Fibroblast of villous mesenchyme (primary cell): ENCODE results near the gene TEX13C. TPM values are rescaled to one million over a fixed set of nuclear protein-coding genes. Genes with fewer than 3 reads are reported as not detected.

Experiments used
- DNase-seq: peaks from one replicate; pipeline ENCODE4 v3.0.0-alpha.2; 2010; ENCODE audit warnings: low read depth
- H3K4me3 ChIP-seq: 2 replicates; pipeline ENCODE4 v1.5.1; 2011; ENCODE audit warnings: low read depth, mild to moderate bottlenecking, low read length
- CTCF ChIP-seq: IDR thresholded peaks from 2 replicates; pipeline ENCODE4 v1.5.1; 2012; ENCODE audit warnings: low read depth, mild to moderate bottlenecking, low read length; ENCODE audit not compliant: insufficient read depth
- total RNA-seq: library from RNA; depleted of rRNA; stranded (reverse); fragments of >200 nt; gene quantifications from 2 replicates; pipeline ENCODE4 v1.2.3, GENCODE V29; 2012

The TEX13C gene
- not detected in 2 replicates for total RNA-seq

- TF ChIP-seq CTCF = no peak
- no peak for DNase-seq
- no peak within 1 kb of the TSS for H3K4me3 ChIP-seq
Observed at GRCh38 chrX:125319646-125320521, at the start of gene TEX13C. TEX13C (plus strand) TSS chrX:125319871; CDS start chrX:125320120, 249 bp downstream.

DNA sequence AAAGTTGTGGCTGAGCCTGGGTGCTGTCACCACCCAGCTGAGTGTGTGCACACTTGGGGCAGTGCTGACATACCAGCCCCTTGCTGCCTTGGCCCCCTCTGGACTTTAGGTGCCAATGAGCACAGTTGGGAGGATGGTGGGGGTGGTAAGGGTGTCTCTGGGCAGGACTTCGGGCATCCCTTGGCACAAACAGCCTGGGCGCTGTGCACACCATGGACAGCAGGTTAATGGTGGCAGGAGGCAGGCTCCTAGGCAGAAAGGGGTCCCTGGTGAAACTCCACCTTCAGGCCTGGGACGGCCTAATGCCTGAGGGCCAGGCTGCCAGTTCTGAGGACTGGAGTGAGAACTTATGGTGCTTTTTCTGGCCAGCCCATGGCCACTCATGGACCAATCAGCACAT lies 32.4 kb upstream of the TEX13C start:
- DNase-seq = no peak
- TF ChIP-seq CTCF = no peak
- no peak overlapping the region for H3K4me3 ChIP-seq

DNA sequence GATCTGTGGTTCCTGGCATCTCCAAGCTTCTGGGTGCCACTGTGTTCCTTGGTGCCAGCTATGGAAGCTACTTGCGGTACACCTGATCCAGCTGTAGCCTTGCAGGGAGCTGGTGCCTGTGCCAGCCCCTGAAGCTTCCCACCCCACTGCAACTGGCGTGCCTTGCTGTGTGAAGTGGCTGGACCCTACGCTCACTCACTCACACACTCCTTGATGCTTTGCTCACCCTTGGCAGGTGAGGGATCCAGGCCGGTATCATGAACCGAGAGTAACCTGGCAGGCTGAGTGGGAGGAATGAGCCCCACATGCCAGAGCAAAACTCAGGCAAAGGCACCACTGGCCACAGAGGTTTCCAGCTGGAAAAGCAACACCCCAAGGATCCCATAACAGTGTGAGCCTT lies 31.3 kb upstream of the TEX13C start:
- TF ChIP-seq CTCF = no peak
- H3K4me3 ChIP-seq = no peak overlapping the region
- no peak for DNase-seq

DNA sequence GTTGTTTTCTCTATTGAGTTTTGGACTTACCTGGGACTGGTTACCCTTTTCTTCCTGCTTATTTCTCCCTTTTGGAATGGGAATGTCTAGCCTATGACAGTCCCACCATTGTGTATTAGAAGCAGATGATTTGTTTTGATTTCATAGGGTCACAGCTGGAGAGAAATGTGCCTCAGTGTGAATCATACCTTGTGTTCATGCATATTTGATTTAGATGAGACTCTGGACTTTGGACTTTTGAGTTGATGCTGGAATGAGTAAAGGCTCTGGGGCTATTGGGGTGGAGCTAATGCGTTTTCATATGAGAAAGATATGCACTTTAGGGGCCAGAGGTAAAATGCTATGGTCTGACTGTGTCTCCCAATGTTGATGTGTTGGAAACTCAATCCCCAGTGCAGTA lies 30.5 kb upstream of the TEX13C start:
- no peak for DNase-seq
- no peak for TF ChIP-seq CTCF
- H3K4me3 ChIP-seq = no peak overlapping the region

- no peak for DNase-seq
- TF ChIP-seq CTCF = no peak
- no peak overlapping the region for H3K4me3 ChIP-seq
Observed at GRCh38 chrX:125289920-125290319, 29.8 kb upstream of the TEX13C start.

GRCh38 chrX:125291124-125291523 lies 28.5 kb upstream of the TEX13C start:
- TF ChIP-seq CTCF = no peak
- no peak for DNase-seq
- H3K4me3 ChIP-seq = no peak overlapping the region
